ENCODE data around the gene SF3B5.
"Not testable (repeated sequence)": the region's sequence is repeated elsewhere in the genome, so short reads cannot be mapped to it uniquely, and the experiment has no call there.

Gene SF3B5

GRCh38 chr6:144095134-144096002 is at the start of gene SF3B5:
Gene SF3B5 (minus strand): TSS chr6:144095573. CDS start chr6:144095497, 76 bp downstream.
- intact Hi-C loops (cut with DNase I), result loop anchor here (5.0 kb wide), 1 partner anchor 122 kb away; no protein-coding TSS in a partner anchor
- peak; percentile 96 to 100 (median 98) for DNase-seq

GRCh38 chr6:144144996-144145395 is 49.6 kb upstream of the SF3B5 start:
- no peak for DNase-seq
- intact Hi-C loops (cut with DNase I), result no loop called here

GRCh38 chr6:144143878-144144277 is 48.5 kb upstream of the SF3B5 start:
- intact Hi-C loops (cut with DNase I), result no loop called here

GRCh38 chr6:144143106-144143505 is 47.7 kb upstream of the SF3B5 start:
- DNase-seq, result no peak
- intact Hi-C loops (cut with DNase I), result no loop called here

More at GRCh38 chr6:144143878-144144277, 48.5 kb upstream of the SF3B5 start:
- DNase-seq, result no peak

GRCh38 chr6:144141470-144141869 is 46.1 kb upstream of the SF3B5 start:
- no peak for DNase-seq
- intact Hi-C loops (cut with DNase I), result no loop called here

- no peak for DNase-seq
- intact Hi-C loops (cut with DNase I), result no loop called here
These were observed 45.5 kb upstream of the SF3B5 start for GRCh38 chr6:144140867-144141266.

GRCh38 chr6:144139817-144140216 is 44.4 kb upstream of the SF3B5 start:
- intact Hi-C loops (cut with DNase I), result no loop called here
- no peak for DNase-seq

- intact Hi-C loops (cut with DNase I), result no loop called here
- DNase-seq, result no peak
These were observed 43.2 kb upstream of the SF3B5 start for GRCh38 chr6:144138542-144138941.

GRCh38 chr6:144134737-144135136 is 39.4 kb upstream of the SF3B5 start:
- intact Hi-C loops (cut with DNase I), result no loop called here
- DNase-seq, result no peak

- intact Hi-C loops (cut with DNase I), result no loop called here
- no peak for DNase-seq
These were observed 38.8 kb upstream of the SF3B5 start for GRCh38 chr6:144134176-144134575.

GRCh38 chr6:144133225-144133821 is 38.0 kb upstream of the SF3B5 start:
- no peak for DNase-seq
- intact Hi-C loops (cut with DNase I), result no loop called here

GRCh38 chr6:144132167-144132690 is 36.9 kb upstream of the SF3B5 start:
- DNase-seq; intact Hi-C loops (cut with DNase I): not testable (repeated sequence)

- DNase-seq, result no peak
- intact Hi-C loops (cut with DNase I), result no loop called here
These were observed 35.9 kb upstream of the SF3B5 start for GRCh38 chr6:144131248-144131709.

- no peak for DNase-seq
- intact Hi-C loops (cut with DNase I), result no loop called here
These were observed 34.1 kb upstream of the SF3B5 start for GRCh38 chr6:144129469-144129868.

- no peak for DNase-seq
- intact Hi-C loops (cut with DNase I), result no loop called here
These were observed 31.7 kb upstream of the SF3B5 start for GRCh38 chr6:144127097-144127496.

GRCh38 chr6:144123836-144124235 is 28.5 kb upstream of the SF3B5 start:
- intact Hi-C loops (cut with DNase I), result no loop called here
- DNase-seq, result no peak

- intact Hi-C loops (cut with DNase I), result no loop called here
- no peak for DNase-seq
These were observed 28.0 kb upstream of the SF3B5 start for GRCh38 chr6:144123421-144123820.

GRCh38 chr6:144122861-144123260 is 27.5 kb upstream of the SF3B5 start:
- intact Hi-C loops (cut with DNase I), result no loop called here
- no peak for DNase-seq

- intact Hi-C loops (cut with DNase I), result no loop called here
- no peak for DNase-seq
These were observed 24.0 kb upstream of the SF3B5 start for GRCh38 chr6:144119376-144119775.

- DNase-seq, result no peak
- intact Hi-C loops (cut with DNase I), result no loop called here
These were observed 19.8 kb upstream of the SF3B5 start for GRCh38 chr6:144115219-144115618.
